ENCODE results near the gene THAP4.
A peak's percentile ranks its signal among the peaks of the same experiment; 100 is the strongest.

THAP4 gene

GRCh38 chr2:241542278-241542605, 94.7 kb downstream of the THAP4 start:
- no peak for DNase-seq

GRCh38 chr2:241541564-241542277, 95.2 kb downstream of the THAP4 start:
- DNase-seq = no peak

GRCh38 chr2:241540771-241541561, 96.0 kb downstream of the THAP4 start:
- DNase-seq = peak; percentile 73

GRCh38 chr2:241540401-241540770, 96.6 kb downstream of the THAP4 start:
- no peak for DNase-seq

GRCh38 chr2:241539616-241540374, 97.2 kb downstream of the THAP4 start:
- DNase-seq = no peak

GRCh38 chr2:241538838-241539615, 97.9 kb downstream of the THAP4 start:
- DNase-seq = no peak

GRCh38 chr2:241535871-241536655, 100.9 kb downstream of the THAP4 start:
- no peak for DNase-seq

GRCh38 chr2:241534701-241535375, 102.1 kb downstream of the THAP4 start:
- no peak for DNase-seq

Data from stimulated activated CD4-positive, alpha-beta T cell treated with anti-CD3 and anti-CD28 coated beads, Interleukin-15, amount 100 ng/mL, for 24 hours (primary cell).